IgD-negative memory B cell (primary cell): ENCODE measurements around the gene CPT1C. TPM values are rescaled to one million over a fixed set of nuclear protein-coding genes. Genes with fewer than 3 reads are reported as not detected.
A peak's percentile ranks its signal among the peaks of the same experiment; 100 is the strongest.

ENCODE experiments used
- H3K27ac Mint-ChIP-seq, 3 donors: one replicate each; pipeline ENCODE4 v1.8.0; 2020 to 2022; ENCODE audit warnings: mild to moderate bottlenecking in 3 of 3, mixed read lengths in 3 of 3, moderate library complexity in 1 of 3
- H3K27me3 Mint-ChIP-seq: one replicate; pipeline ENCODE4 v1.8.0; 2021; ENCODE audit warnings: mixed read lengths
- H3K36me3 Mint-ChIP-seq: one replicate; pipeline ENCODE4 v1.8.0; 2020; ENCODE audit warnings: mild to moderate bottlenecking, mixed read lengths
- H3K4me1 Mint-ChIP-seq, 3 donors: one replicate each; pipeline ENCODE4 v1.8.0; 2020 to 2022; ENCODE audit warnings: mixed read lengths in 3 of 3, mild to moderate bottlenecking in 1 of 3
- H3K4me3 Mint-ChIP-seq, 4 donors: one replicate each; pipeline ENCODE4 v1.8.0; 2020 to 2022; ENCODE audit warnings: mild to moderate bottlenecking in 4 of 4, mixed read lengths in 4 of 4, moderate library complexity in 3 of 4
- H3K9me3 Mint-ChIP-seq, 3 donors: one replicate each; pipeline ENCODE4 v1.8.0; 2020 to 2021; ENCODE audit warnings: mixed read lengths in 3 of 3, mild to moderate bottlenecking in 1 of 3
- polyA plus RNA-seq: library from polyadenylated mRNA; unstranded; fragments of 300-500 nt; fragmentation: Illumina TruSeq; gene quantifications from one replicate; pipeline ENCODE4 v1.2.3, GENCODE V29; 2021

The CPT1C gene
- polyA plus RNA-seq, 1 donor from 2014 or later = not detected

GRCh38 chr19:49727217-49728030, 36.5 kb downstream of the CPT1C start:
- Mint-ChIP-seq H3K27ac (no peak overlapping the region), H3K4me1 (peaks cover 3% of the 10 kb centered on the region in 3 donors), H3K9me3 (peaks cover 0 to 2% (median 0%) of the 10 kb centered on the region in 3 donors), H3K27me3 (peaks cover 6% of the 10 kb centered on the region), H3K36me3 (peaks cover 4% of the 10 kb centered on the region), H3K4me3 (no peak overlapping the region)

GRCh38 chr19:49730166-49730565, 39.2 kb downstream of the CPT1C start:
- no peak overlapping the region for H3K27ac Mint-ChIP-seq
- peaks cover 3% of the 10 kb centered on the region in 3 donors for H3K4me1 Mint-ChIP-seq
- H3K4me3 Mint-ChIP-seq = peak overlapping the region in 1 of 4 donors; percentile 21
- H3K9me3 Mint-ChIP-seq = no peaks in the 10 kb centered on the region
- H3K36me3 Mint-ChIP-seq = no peaks in the 10 kb centered on the region
- H3K27me3 Mint-ChIP-seq = peaks cover 2% of the 10 kb centered on the region

GRCh38 chr19:49738268-49738667, 47.4 kb downstream of the CPT1C start:
- H3K27ac Mint-ChIP-seq = no peak overlapping the region

GRCh38 chr19:49739098-49739497, 48.2 kb downstream of the CPT1C start:
- H3K9me3 Mint-ChIP-seq = peaks cover 0 to 1% (median 0%) of the 10 kb centered on the region in 3 donors
- H3K36me3 Mint-ChIP-seq = peaks cover 1% of the 10 kb centered on the region
- no peak overlapping the region for H3K27ac Mint-ChIP-seq
- H3K4me1 Mint-ChIP-seq = peaks cover 0 to 2% (median 0%) of the 10 kb centered on the region in 3 donors
- no peak overlapping the region for H3K4me3 Mint-ChIP-seq
- no peaks in the 10 kb centered on the region for H3K27me3 Mint-ChIP-seq

More at GRCh38 chr19:49738268-49738667, 47.4 kb downstream of the CPT1C start:
- H3K9me3 Mint-ChIP-seq = peaks cover 0 to 1% (median 0%) of the 10 kb centered on the region in 3 donors
- peaks cover 0 to 2% (median 0%) of the 10 kb centered on the region in 3 donors for H3K4me1 Mint-ChIP-seq
- H3K36me3 Mint-ChIP-seq = peaks cover 1% of the 10 kb centered on the region
- no peaks in the 10 kb centered on the region for H3K27me3 Mint-ChIP-seq
- H3K4me3 Mint-ChIP-seq = no peak overlapping the region

- Mint-ChIP-seq H3K36me3 (peaks cover 1% of the 10 kb centered on the region), H3K27me3 (no peaks in the 10 kb centered on the region), H3K4me1 (peaks cover 0 to 2% (median 0%) of the 10 kb centered on the region in 3 donors), H3K4me3 (no peak overlapping the region), H3K27ac (no peak overlapping the region), H3K9me3 (peaks cover 0 to 1% (median 0%) of the 10 kb centered on the region in 3 donors)
Observed at GRCh38 chr19:49739933-49740332, 49.0 kb downstream of the CPT1C start.

- no peaks in the 10 kb centered on the region for H3K27me3 Mint-ChIP-seq
- peaks cover 0 to 1% (median 0%) of the 10 kb centered on the region in 3 donors for H3K9me3 Mint-ChIP-seq
- H3K4me3 Mint-ChIP-seq = no peak overlapping the region
- peaks cover 0 to 2% (median 2%) of the 10 kb centered on the region in 3 donors for H3K4me1 Mint-ChIP-seq
- H3K27ac Mint-ChIP-seq = no peak overlapping the region
- H3K36me3 Mint-ChIP-seq = peaks cover 1% of the 10 kb centered on the region
Observed at GRCh38 chr19:49741210-49741844, 50.4 kb downstream of the CPT1C start.

- no peaks in the 10 kb centered on the region for H3K36me3 Mint-ChIP-seq
- peaks cover 0 to 5% (median 0%) of the 10 kb centered on the region in 3 donors for H3K4me1 Mint-ChIP-seq
- peaks cover 4% of the 10 kb centered on the region for H3K27me3 Mint-ChIP-seq
- peak overlapping the region in 1 of 4 donors; percentile 37 for H3K4me3 Mint-ChIP-seq
- peaks cover 0 to 1% (median 0%) of the 10 kb centered on the region in 3 donors for H3K9me3 Mint-ChIP-seq
- no peak overlapping the region for H3K27ac Mint-ChIP-seq
Observed at GRCh38 chr19:49744946-49745381, 54.0 kb downstream of the CPT1C start.

- Mint-ChIP-seq H3K4me1 (peaks cover 0 to 5% (median 0%) of the 10 kb centered on the region in 3 donors), H3K27ac (no peak overlapping the region), H3K9me3 (no peaks in the 10 kb centered on the region), H3K4me3 (no peak overlapping the region), H3K27me3 (peaks cover 4% of the 10 kb centered on the region), H3K36me3 (no peaks in the 10 kb centered on the region)
Observed at GRCh38 chr19:49746206-49746958, 55.5 kb downstream of the CPT1C start.

GRCh38 chr19:49749055-49749716, 58.3 kb downstream of the CPT1C start:
- Mint-ChIP-seq H3K36me3 (no peaks in the 10 kb centered on the region), H3K27me3 (peaks cover 4% of the 10 kb centered on the region), H3K4me3 (no peak overlapping the region), H3K9me3 (no peaks in the 10 kb centered on the region), H3K4me1 (peaks cover 0 to 5% (median 0%) of the 10 kb centered on the region in 3 donors), H3K27ac (no peak overlapping the region)

GRCh38 chr19:49749771-49750170, 58.9 kb downstream of the CPT1C start:
- Mint-ChIP-seq H3K27me3 (peaks cover 4% of the 10 kb centered on the region), H3K27ac (no peak overlapping the region), H3K9me3 (peaks cover 0 to 2% (median 0%) of the 10 kb centered on the region in 3 donors), H3K4me1 (peaks cover 0 to 5% (median 0%) of the 10 kb centered on the region in 3 donors), H3K4me3 (no peak overlapping the region), H3K36me3 (peaks cover 4% of the 10 kb centered on the region)

GRCh38 chr19:49752701-49753100, 61.8 kb downstream of the CPT1C start:
- Mint-ChIP-seq H3K27ac (no peak overlapping the region), H3K27me3 (no peaks in the 10 kb centered on the region), H3K4me1 (no peaks in the 10 kb centered on the region), H3K4me3 (no peak overlapping the region), H3K9me3 (peaks cover 0 to 5% (median 5%) of the 10 kb centered on the region in 3 donors), H3K36me3 (peaks cover 5% of the 10 kb centered on the region)

- no peak overlapping the region for H3K4me3 Mint-ChIP-seq
- H3K36me3 Mint-ChIP-seq = peaks cover 5% of the 10 kb centered on the region
- H3K27ac Mint-ChIP-seq = no peak overlapping the region
- H3K9me3 Mint-ChIP-seq = peaks cover 0 to 5% (median 5%) of the 10 kb centered on the region in 3 donors
- H3K27me3 Mint-ChIP-seq = no peaks in the 10 kb centered on the region
- no peaks in the 10 kb centered on the region for H3K4me1 Mint-ChIP-seq
Observed at GRCh38 chr19:49755956-49756355, 65.0 kb downstream of the CPT1C start.

GRCh38 chr19:49758292-49758691, 67.4 kb downstream of the CPT1C start:
- Mint-ChIP-seq H3K27ac (no peak overlapping the region), H3K4me1 (no peaks in the 10 kb centered on the region), H3K9me3 (peaks cover 0 to 5% (median 5%) of the 10 kb centered on the region in 3 donors), H3K4me3 (no peak overlapping the region), H3K27me3 (no peaks in the 10 kb centered on the region), H3K36me3 (peaks cover 5% of the 10 kb centered on the region)

GRCh38 chr19:49761249-49761624, 70.3 kb downstream of the CPT1C start:
- Mint-ChIP-seq H3K27me3 (no peaks in the 10 kb centered on the region), H3K27ac (no peak overlapping the region), H3K4me3 (peak overlapping the region in 2 of 4 donors; percentile 51 to 53)

More at GRCh38 chr19:49761249-49761624, 70.3 kb downstream of the CPT1C start:
- no peaks in the 10 kb centered on the region for H3K9me3 Mint-ChIP-seq
- peaks cover 0 to 5% (median 3%) of the 10 kb centered on the region in 3 donors for H3K4me1 Mint-ChIP-seq
- H3K36me3 Mint-ChIP-seq = no peaks in the 10 kb centered on the region
